SK-N-SH treated with all-trans-retinoic acid at 6 μM for 48 hours (cell line): ENCODE results near the gene SCRT2.

ENCODE experiments used
- CREB5 ChIP-seq: fragments of 250-450 bp; sonication (Bioruptor Pico); IDR thresholded peaks from 2 replicates; pipeline ENCODE4 v1.5.1; 2020; ENCODE audit warnings: low read depth, mild to moderate bottlenecking, moderate library complexity
- OSR1 ChIP-seq: fragments of 250-450 bp; sonication (Bioruptor Pico); IDR thresholded peaks from 2 replicates; pipeline ENCODE4 v1.8.0; 2022; ENCODE audit warnings: moderate library complexity, mild to moderate bottlenecking, inconsistent platforms

DNA sequence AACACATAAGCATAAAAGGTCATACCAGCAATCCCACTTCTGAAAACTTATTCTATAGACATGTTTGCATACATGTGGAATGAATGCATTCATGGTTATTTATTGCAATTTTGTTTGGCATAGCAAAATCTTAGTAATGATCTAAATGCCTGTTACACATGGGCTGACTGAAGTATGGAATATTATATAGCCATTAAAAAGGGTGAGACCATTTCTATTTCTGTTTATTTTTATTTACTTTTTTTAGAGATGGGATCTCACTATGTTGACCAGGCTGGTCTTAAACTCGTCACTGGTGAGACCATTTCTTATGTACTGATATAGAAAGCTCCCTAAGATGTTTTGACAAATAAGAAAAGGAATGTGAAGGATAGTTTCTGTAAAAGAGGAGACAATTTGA, 14.3 kb upstream of the SCRT2 start:
- no peak for TF ChIP-seq CREB5 (CRISPR knock-in tag)
- TF ChIP-seq OSR1 (CRISPR knock-in tag) = no peak
